GM18517 (cell line): Measurements from ENCODE around the gene BRK1.
"Not testable (repeated sequence)": the region's sequence is repeated elsewhere in the genome, so short reads cannot be mapped to it uniquely, and the experiment has no call there.

ENCODE experiments used
- ATAC-seq: cut with Tn5 transposase; IDR thresholded peaks from one replicate; pipeline ENCODE4 v1.9.1; 2021; ENCODE audit warnings: mild to moderate bottlenecking, moderate library complexity; ENCODE audit not compliant: unreplicated experiment

The BRK1 gene

DNA sequence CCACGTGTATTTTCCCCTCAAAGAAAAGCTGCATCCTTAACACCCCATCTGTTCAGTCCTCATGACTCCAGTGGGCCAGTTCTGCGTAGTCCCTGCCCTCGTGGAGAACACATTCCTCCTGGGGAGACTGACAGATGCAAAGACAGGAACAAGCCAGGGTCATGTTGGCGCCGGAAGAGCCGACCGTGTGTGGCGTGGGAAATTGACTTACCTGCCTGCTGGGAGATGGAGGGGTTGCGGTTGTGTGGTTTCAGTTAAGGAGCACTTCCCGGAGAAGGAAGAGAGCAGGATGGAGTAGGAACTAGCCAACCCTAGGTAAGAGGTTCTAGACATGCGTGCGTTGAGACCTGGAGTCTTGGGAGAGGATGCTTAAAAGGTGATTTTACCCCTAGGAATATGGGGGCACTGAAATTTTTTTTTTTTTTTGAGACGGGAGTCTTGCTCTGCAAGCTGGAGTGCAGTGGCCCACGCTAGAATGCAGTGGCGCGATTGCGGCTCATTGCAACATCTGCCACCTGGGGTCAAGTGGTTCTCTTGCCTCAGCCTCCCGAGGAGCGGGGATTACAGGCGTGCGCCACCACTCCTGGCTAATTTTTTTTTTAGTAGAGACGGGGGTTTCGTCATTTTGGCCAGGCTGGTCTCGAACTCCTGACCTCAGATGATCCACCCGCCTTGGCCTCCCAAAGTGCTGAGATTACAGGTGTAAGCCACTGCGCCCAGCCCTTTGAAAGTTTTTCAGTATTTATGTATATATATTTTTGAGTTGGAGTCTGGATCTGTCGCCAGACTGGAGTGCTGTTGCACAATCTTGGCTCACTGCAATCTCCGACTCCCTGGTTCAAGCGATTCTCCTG, 27.5 kb downstream of the BRK1 start:
- ATAC-seq = no peak

DNA sequence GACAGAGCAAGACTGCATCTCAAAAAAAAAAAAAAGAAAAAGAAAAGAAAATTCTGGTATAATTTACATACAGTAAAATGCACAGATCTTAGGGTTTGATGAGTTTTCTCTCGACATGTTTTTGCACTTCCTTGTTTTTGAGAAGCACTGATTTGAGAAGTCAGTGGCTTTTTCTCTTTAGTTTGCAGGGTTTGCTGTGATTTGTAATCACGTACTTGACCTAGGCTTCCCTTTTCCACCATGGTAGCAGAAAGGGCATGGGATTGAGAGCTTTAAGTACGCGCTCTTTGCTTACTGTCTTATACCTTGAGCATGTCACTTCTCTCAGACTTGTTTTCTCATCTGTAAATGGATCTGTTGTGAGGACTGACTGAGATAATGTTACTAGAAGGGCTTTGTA, 30.2 kb downstream of the BRK1 start:
- ATAC-seq = no peak

DNA sequence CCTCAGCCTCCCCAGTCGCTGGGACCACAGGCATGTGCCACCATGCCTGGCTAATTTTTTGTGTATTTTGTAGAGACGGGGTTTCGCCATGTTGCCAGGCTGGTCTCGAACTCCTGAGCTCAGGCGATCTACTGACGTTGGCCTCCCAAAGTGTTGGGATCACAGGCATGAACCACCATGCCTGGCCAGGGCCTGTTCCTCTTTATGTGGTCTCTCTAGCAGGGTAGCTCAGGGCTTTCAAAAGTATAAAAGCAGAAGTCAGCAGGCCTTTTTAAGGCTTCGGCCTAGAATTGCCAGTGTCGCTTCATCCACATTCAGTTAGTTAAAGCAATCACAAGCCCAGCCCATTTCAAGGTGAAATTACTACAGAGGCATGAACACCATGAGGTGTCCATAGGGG, 33.8 kb downstream of the BRK1 start:
- no peak for ATAC-seq

DNA sequence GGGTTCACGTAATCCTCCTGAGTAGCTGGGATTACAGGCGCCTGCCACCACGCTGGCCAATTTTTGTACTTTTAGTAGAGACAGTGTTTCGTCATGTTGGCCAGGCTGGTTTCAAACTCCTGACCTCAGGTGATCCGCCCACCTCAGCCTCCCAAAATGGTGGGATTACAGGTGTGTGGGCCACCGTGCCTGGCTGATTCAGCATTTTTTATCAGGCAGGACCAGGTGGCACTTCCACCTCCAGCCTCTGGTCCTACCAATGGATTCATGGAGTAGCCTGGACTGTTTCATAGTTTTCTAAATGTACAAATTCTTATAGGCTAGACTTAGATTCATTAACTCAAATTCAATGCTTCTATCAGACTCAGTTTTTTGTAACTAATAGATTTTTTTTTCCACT, 35.5 kb downstream of the BRK1 start:
- no peak for ATAC-seq

DNA sequence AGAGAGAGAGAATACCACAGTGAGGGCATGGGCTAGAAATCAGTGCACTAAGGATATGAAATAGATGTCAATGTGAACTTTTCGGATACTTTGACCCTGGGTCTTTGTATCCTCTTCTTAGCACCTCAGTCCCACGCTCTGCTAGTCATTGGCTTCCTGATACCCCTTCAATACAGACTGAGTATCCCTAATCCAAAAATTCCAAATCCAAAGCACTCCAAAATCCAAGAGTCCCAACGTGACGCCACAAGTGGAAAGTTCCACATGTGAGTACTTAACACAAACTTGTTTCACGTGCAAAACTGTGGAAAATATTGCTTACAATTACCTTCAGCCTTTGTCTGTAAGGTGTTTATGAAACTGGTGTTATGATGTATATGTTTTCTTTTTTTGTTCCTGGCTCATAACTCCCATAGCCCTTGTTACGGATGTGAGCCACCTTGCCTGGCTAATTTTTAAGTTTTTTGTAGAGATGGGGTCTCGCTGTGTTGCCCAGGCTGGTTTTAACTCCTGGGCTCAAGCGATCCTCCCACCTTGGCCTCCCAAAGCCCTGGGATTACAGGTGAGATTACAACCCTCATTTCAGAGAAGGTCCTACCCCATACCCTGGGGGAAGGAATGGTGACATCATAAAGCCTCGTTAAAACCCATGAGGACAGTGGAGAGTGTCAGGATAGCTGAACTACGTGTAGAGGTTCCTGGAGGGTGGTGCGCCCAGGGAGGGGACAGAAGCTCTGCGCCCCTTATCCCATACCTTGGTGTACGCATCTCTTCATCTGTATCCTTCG, 39.1 kb downstream of the BRK1 start:
- ATAC-seq = no peak

DNA sequence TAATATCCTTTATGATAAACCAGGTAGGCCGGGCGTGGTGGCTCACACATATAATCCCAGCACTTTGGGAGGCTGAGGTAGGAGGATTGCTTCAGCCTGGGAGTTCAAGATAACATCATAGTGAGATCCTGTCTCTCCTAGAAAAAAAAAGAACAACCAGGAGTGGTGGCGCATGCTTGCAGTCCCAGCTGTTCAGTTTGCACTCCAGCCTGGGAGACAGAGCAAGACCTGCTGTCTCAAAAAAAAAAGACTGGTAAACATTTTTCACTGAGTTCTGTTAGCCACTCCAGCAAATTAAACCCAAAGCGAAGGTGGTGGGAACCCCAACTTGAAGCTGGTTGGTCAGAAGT, 39.6 kb downstream of the BRK1 start:
- no peak for ATAC-seq

DNA sequence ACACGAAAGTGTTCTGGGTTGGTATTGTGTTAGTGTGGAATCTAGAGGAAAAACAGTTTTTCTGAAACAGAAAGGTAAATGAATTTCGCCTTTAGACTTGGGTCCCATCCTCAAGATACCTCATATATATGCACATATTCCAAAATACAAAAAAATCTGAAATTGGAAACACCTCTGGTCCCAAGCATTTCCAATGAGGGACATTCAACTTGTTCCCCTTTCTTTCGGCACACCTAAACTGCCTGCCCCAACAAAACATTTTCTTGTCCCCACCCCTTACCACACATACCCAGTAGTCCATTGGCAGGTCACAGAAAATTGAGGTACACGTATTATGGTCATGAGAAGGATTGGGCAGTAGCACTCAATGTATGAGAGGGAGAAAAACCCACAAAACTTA, 40.2 kb downstream of the BRK1 start:
- no peak for ATAC-seq

DNA sequence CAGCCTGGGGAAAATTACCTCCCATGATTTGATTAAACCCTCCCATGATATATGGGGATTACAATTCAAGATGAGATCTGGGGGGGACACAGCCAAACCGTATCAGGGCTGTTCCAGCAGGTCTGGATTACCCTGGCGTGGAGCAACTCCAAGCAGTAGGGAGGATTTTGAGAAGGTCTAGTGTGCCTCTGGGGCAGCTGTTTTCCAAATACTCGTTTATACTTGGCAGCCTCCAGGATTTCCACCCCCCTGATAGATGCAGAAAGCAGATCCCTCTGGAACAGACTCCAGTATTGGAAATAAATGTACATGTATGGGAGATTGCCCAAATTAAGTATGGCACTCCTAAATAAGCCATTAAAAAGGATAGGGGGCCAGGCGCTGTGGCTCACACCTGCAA, 41.6 kb downstream of the BRK1 start:
- ATAC-seq = no peak

DNA sequence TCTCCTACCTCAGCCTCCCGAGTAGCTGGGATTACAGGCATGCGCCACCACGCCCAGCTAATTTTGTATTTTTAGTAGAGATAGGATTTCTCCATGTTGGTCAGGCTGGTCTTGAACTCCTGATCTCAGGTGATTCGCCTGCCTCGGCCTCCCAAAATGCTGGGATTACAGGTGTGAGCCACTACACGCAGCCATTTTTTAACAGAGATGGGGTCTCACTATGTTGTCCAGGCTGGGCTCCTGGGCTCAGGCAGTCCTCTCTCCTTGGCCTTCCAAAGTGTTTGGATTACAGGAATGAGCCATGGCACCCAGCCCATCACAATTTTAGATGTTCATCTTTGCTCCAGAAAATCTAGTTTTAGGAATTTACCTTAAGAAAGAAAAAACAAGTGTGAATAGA, 43.1 kb downstream of the BRK1 start:
- not testable (repeated sequence) for ATAC-seq

DNA sequence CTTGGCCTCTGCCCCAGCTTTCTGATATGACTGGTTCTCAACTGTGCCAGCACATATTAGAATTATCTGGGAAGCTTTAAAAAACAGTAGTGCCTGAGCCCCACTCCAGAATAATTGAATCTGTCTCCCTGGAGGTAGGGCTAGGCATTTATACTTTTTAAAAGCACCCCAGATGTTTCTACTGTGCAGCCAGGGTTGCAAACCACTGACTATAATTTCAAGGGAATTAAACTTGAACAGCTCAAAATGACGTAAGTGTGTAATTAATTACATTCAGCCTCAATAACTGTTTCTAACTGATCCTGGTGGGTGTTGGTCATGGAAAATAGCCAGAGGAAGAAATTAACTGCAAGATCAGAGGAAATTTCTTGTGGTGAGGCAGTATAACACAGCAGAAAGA, 44.9 kb downstream of the BRK1 start:
- ATAC-seq = no peak

DNA sequence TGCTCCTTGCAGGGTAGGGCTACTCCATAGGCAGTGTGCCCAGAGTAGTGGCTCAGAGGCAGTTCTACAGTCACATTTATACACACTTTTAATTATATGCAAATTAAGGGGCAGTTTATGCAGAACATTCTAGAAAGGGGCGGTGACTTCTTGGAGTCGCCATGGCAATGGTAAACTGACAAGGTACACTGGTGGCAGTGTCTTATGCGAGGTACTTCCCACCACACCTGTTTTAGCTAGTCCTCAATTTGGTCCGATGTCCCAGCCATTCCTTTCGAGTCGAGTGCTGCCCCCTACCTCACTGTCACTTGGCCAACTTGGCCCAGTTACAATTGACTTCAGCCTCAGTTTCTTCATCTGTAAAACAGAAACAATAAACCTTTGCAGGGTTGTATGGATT, 45.5 kb downstream of the BRK1 start:
- ATAC-seq = no peak

DNA sequence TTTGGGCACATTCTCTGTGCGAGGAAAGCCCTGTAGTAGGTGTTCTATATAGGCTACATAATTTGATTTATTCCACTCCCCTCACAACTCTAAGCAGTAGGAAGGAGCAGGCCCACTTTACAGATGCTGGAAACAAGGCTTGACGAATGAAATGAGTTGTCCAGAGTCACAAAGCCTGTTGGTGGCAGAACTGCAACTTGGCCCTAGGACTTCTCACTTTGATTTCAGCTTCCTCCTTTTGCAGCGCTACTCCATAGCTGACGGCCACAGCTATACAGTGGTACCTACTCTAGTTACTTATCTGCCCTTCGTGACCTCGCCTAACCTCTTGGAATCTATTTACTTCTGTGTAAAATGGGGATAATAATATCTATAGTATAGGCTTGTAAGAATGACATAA, 46.7 kb downstream of the BRK1 start:
- no peak for ATAC-seq

DNA sequence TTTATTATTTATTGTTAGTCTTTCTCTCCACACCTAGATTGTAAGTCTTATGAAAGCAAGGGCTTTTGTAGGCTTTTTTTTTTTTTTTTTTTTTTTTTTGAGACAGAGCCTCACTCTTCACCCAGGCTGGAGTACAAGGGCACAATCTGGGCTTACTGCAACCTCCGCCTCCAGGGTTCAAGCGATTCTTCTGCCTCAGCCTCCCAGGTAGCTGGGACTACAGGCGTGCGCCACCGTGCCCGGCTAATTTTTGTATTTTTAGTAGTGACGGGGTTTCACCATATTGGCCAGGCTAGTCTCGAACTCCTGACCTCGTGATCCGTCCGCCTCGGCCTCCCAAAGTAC, 48.7 kb downstream of the BRK1 start:
- ATAC-seq = not testable (repeated sequence)

DNA sequence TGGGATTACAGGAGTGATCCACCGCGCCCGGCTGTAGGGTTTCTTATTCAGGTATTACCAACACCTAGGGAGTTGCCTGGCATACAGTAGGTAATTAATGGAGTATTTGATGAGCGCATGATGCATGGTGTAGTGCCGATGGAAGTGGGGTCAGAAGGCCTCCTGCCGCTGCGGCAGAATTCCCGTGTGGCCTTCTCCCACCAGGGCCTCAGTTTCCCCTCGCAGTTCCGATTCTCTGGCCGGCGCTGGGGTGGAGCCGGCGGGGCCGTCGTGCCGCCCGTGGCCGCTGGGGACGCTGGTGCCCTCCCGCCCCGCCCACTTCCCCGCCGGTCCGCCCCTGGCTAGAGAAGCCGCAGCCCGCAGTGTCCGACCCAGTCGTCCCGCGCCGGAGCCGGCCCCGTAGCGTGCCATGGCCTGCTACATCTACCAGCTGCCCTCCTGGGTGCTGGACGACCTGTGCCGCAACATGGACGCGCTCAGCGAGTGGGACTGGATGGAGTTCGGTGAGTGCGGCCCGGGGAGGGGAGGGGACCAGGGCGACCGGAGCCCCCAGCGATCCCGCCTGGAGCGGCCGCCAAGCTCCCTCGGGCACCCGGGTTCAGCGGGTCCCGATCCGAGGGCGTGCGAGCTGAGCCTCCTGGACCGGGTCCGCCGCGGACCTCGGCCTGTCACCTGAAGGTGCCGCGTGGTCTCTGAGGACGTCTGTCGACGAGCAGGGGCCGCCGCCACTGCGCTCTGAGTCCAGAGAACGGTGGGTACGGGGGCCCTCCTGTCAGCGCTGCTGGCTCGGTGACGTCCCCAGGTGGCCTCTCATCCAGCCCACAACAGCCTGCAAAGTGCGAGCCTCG, 49.3 kb downstream of the BRK1 start, which contains the start of gene IRAK2:
Gene IRAK2, plus strand, starts transcription at position 374 of the 848 bp plus-strand sequence. Its CDS starts 36 bp downstream, at position 410.
- ATAC-seq = peak; percentile 63

DNA sequence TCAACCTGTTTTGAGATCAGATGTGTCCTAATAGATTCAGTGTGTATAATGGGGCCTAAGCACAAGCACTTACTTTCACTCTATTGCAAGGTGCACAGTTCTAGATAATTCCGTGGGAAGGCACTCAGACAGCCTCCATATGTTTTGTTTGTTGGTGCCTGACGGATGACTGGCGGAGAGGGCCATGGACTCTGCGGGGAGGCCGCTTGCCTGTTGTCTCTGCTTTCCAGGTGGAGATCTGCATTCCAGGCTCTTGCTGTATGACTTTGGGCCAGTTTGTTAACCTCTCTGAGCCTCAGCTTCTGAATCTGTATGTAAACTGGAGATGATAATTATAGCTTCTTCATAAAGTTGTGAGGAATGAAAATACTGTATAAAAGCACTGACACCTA, 50.7 kb downstream of the BRK1 start:
- no peak for ATAC-seq

DNA sequence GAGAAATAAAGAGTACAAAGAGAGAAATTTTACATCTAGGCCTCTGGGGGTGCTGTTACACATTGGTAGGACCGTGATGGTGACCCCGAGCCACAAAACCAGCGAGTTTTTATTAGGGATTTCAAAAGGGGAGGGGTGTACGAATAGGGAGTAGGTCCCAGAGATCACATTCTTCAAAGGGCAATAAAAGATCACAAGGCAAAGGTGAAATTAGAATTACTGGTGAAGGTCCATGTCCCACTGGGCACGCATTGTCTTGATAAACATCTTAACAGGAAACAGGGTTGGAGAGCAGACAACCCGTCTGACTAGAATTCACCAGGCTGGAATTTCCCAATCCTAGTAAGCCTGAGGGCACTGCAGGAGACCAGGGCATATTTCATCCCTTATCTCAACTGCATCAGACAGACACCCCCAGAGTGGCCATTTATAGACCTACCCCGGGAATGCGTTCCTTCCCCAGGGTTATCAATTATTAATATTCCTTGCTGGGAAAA, 53.6 kb downstream of the BRK1 start:
- no peak for ATAC-seq

DNA sequence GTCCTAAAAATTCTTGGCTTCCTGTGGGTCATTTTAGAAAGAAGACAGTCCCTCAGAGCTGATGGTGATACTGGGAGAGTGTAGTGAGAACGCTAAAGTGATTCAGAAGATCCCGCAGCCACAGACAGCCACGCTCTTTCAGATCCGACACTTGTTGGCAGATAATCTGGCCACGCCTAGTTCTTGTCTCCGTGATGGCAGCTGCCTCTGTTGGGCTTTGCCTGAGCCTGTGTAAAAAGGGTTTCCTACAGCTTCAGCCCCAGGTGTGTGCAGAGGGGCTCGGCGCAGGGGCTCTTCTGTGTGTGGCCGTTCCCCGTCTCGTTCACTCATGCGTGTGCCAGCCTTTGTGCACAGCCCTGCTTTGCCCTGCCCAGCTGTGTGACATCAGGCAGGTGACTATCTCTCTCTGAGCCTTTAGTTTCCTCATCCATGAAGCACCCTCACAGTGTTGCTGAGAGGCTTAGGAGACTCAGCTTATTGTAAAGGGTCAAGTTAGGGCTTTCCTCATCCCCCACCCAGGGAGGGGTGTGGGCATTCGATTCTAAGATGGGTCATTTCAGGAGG, 55.5 kb downstream of the BRK1 start:
- ATAC-seq = no peak

DNA sequence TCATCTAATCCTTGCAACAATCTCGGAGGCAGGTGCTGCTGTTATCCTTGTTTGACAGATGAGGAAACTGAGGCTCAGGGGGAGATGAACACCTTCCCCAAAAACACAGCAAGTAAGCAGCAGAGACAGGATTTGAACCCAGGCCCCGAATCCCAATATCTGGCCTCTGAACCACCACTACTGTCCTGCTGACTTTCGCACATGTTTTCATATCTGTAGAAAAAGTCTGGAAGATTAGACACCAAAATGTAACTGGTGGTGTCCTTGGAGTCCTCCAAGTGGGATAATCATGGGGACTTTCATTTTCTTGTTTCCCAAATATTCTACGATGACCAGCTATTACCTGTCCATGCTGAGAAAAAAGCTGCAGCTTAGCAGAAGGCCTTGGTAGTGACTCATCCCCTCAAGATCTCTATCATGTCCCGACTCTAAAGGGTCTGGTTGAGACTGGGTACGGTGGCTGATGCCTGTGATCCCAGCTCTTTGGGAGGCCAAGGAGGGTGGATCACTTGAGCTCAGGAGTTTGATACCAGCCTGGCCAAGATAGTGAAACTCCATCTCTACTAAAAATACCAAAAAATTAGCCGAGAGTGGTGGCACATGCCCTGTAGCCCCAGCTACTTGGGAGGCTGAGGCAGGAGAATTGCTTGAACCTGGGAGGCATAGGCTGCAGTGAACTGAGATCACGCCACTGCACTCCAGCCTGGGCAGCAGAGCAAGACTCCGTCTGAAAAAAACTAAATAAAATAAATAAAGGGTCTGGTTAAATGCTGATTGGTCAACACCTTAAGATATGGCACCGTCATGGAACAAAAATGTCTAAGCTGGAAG, 57.8 kb downstream of the BRK1 start:
- no peak for ATAC-seq

DNA sequence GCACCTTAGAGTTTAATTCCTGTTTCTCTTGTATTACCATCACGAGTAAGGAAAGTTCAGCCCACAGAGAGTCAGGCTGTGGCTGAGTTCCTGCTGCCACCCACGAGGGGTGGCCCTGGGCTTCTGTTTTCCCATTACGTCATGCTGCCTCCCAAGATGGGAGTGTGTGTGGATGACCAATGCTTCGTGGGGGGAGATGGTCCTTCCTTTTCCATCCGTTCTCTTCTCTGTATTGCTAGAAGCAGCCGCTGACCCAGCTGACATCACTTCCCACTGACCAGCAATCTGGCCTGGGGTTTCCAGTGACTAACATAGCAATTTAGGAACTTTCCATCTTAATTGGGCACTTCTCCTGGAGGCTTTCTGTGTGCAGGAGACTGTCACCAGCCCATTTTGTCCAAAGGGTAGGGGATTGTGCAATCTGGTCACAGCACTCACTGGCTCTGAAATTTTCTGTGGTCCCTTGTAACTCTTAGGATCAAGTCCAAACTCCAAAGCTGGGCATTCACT, 58.5 kb downstream of the BRK1 start:
- no peak for ATAC-seq

DNA sequence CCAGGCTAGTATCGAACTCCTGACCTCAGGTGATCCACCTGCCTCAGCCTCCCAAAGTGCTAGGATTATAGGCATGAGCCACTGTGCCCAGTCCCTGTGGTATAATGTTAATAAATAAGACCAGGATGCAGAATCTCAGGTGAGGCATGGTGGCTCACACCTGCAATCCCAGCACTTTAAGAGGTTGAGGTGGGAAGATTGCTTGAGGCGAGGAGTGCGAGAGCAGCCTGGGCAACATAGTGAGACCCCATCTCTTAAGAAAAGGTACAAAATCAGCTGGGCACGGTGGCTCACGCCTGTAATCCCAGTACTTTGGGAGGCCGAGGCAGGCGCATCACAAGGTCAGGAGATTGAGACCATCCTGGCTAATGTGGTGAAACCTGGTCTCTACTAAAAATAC, 59.9 kb downstream of the BRK1 start:
- not testable (repeated sequence) for ATAC-seq
